GM12878 (cell line): ENCODE results near the gene HSPB6. TPM values are rescaled to one million over a fixed set of nuclear protein-coding genes. Genes with fewer than 3 reads are reported as not detected.

Experiments
- BACH1 ChIP-seq: fragments of 450-650 bp; IDR thresholded peaks from 2 replicates; pipeline ENCODE4 v1.6.1; 2017; ENCODE audit warnings: mild to moderate bottlenecking, borderline replicate concordance
- CBX3 ChIP-seq: fragments of 200-600 bp; sonication (generic); IDR thresholded peaks from 2 replicates; pipeline ENCODE4 v1.6.1; 2016; ENCODE audit warnings: low read depth, borderline replicate concordance
- CBX5 ChIP-seq: sonication (generic); IDR thresholded peaks from 2 replicates; pipeline ENCODE4 v1.6.1; 2016; ENCODE audit warnings: low read depth, moderate library complexity, mild to moderate bottlenecking, inconsistent platforms
- CREM ChIP-seq: IDR thresholded peaks from 2 replicates; pipeline ENCODE4 v1.6.1; 2014; ENCODE audit warnings: antibody characterized with exemption, low read depth
- E2F4 ChIP-seq: IDR thresholded peaks from 2 replicates; pipeline ENCODE4 v1.6.1; 2012; ENCODE audit warnings: low read depth, low read length, improper control_type of control experiment
- HDAC2 ChIP-seq: fragments of 200-600 bp; sonication (generic); IDR thresholded peaks from 2 replicates; pipeline ENCODE4 v1.6.1; 2017
- JUNB ChIP-seq: IDR thresholded peaks from 2 replicates; pipeline ENCODE4 v1.6.1; 2016; ENCODE audit warnings: antibody characterized with exemption, mild to moderate bottlenecking
- JUND ChIP-seq: IDR thresholded peaks from 2 replicates; pipeline ENCODE4 v1.6.1; 2012; ENCODE audit warnings: low read depth, mild to moderate bottlenecking, low read length, improper control_type of control experiment, moderate library complexity
- KDM1A ChIP-seq: fragments of 200-600 bp; sonication (generic); IDR thresholded peaks from 2 replicates; pipeline ENCODE4 v1.6.1; 2016; ENCODE audit warnings: borderline replicate concordance
- LARP7 ChIP-seq: fragments of 450-650 bp; IDR thresholded peaks from 2 replicates; pipeline ENCODE4 v1.6.1; 2017; ENCODE audit warnings: mild to moderate bottlenecking
- MEF2B ChIP-seq: fragments of 450-650 bp; IDR thresholded peaks from 2 replicates; pipeline ENCODE4 v1.6.1; 2018; ENCODE audit warnings: mild to moderate bottlenecking, moderate library complexity; ENCODE audit not compliant: partially characterized antibody, poor library complexity, severe bottlenecking
- MTA3 ChIP-seq: IDR thresholded peaks from 2 replicates; pipeline ENCODE4 v1.6.1; 2012; ENCODE audit warnings: low read length, inconsistent platforms, borderline replicate concordance
- MYB ChIP-seq: fragments of 150-350 bp; IDR thresholded peaks from 2 replicates; pipeline ENCODE4 v1.6.1; 2014; ENCODE audit warnings: mild to moderate bottlenecking, low read depth, low read length, borderline replicate concordance
- NR2F1 ChIP-seq: fragments of 450-650 bp; conservative IDR thresholded peaks from 2 replicates; pipeline ENCODE4 v1.6.1; 2017; ENCODE audit warnings: mild to moderate bottlenecking
- PAX5 ChIP-seq: IDR thresholded peaks from 2 replicates; pipeline ENCODE4 v1.6.1; 2011; ENCODE audit warnings: low read depth, low read length, borderline replicate concordance
- POLR2AphosphoS5 ChIP-seq: IDR thresholded peaks from 2 replicates; pipeline ENCODE4 v1.6.1; 2011; ENCODE audit warnings: mild to moderate bottlenecking, low read length, inconsistent platforms
- RELA ChIP-seq: fragments of 450-650 bp; IDR thresholded peaks from 2 replicates; pipeline ENCODE4 v1.8.0; 2014; ENCODE audit warnings: borderline replicate concordance; ENCODE audit not compliant: partially characterized antibody
- RUNX3 ChIP-seq: IDR thresholded peaks from 2 replicates; pipeline ENCODE4 v1.6.1; 2012; ENCODE audit warnings: low read length, inconsistent platforms
- SIN3A ChIP-seq: IDR thresholded peaks from 2 replicates; pipeline ENCODE4 v1.6.1; 2012; ENCODE audit warnings: low read depth, low read length, improper control_type of control experiment
- SMARCA5 ChIP-seq: fragments of 450-650 bp; IDR thresholded peaks from 2 replicates; pipeline ENCODE4 v1.6.1; 2017; ENCODE audit warnings: mild to moderate bottlenecking
- SPI1 ChIP-seq: IDR thresholded peaks from 2 replicates; pipeline ENCODE4 v1.6.1; 2011; ENCODE audit warnings: low read depth, mild to moderate bottlenecking, low read length, moderate library complexity, borderline replicate concordance; ENCODE audit not compliant: insufficient read depth
- SREBF1 ChIP-seq: IDR thresholded peaks from 2 replicates; pipeline ENCODE4 v1.6.1; 2012; ENCODE audit warnings: mild to moderate bottlenecking, low read length
- TBL1XR1 ChIP-seq: IDR thresholded peaks from 2 replicates; pipeline ENCODE4 v1.6.1; 2012; ENCODE audit warnings: low read depth, low read length, improper control_type of control experiment
- TCF3 ChIP-seq: IDR thresholded peaks from 2 replicates; pipeline ENCODE4 v1.6.1; 2012; ENCODE audit warnings: low read depth, mild to moderate bottlenecking, low read length, borderline replicate concordance; ENCODE audit not compliant: insufficient read depth
- YBX1 ChIP-seq: fragments of 450-650 bp; IDR thresholded peaks from 2 replicates; pipeline ENCODE4 v1.6.1; 2016; ENCODE audit warnings: antibody characterized with exemption
- YY1 ChIP-seq: IDR thresholded peaks from 2 replicates; pipeline ENCODE4 v1.6.1; 2011; ENCODE audit warnings: low read depth, mild to moderate bottlenecking, low read length
- ZBTB40 ChIP-seq: fragments of 450-650 bp; IDR thresholded peaks from 2 replicates; pipeline ENCODE4 v1.6.1; 2016; ENCODE audit warnings: mild to moderate bottlenecking, moderate library complexity, borderline replicate concordance
- ZNF217 ChIP-seq: fragments of 450-650 bp; IDR thresholded peaks from 2 replicates; pipeline ENCODE4 v1.6.1; 2017; ENCODE audit warnings: antibody characterized with exemption, mild to moderate bottlenecking
- ZNF274 ChIP-seq: IDR thresholded peaks from one replicate; pipeline ENCODE4 v1.8.0; 2011; ENCODE audit not compliant: insufficient read length, insufficient read depth
- polyA plus RNA-seq, 11 experiments: library from polyadenylated mRNA; depleted of rRNA in 4 of 11; unstranded in 6 of 11; stranded (reverse) in 5 of 11; fragments of >200 nt; fragmentation: Nextera tagmentation in 4 of 11; fragmentation: Illumina TruSeq in 1 of 11; extraction: Ambion mirVana in 4 of 11; extraction: Trizol in 1 of 11; gene quantifications; 1 replicate in 1 of 11; 2 replicates in 10 of 11; pipeline versions ENCODE4 v1.2.1 to v1.2.3, GENCODE V29; 2011 to 2016; ENCODE audit warnings: inconsistent platforms in 2 of 11, missing spikeins in 2 of 11, low read depth in 1 of 11
- total RNA-seq, 4 experiments: library from RNA; depleted of rRNA in 3 of 4; stranded (reverse); fragments of >200 nt in 3 of 4; fragmentation: Illumina TruSeq in 1 of 4; extraction: Trizol in 1 of 4; gene quantifications; 2 replicates each; pipeline versions ENCODE4 v1.2.1 to v1.2.3, GENCODE V29; 2013 to 2021

The HSPB6 gene
- total and polyA plus RNA-seq, 10 of the 15 experiments (the other 5 are each of a cell fraction or from before 2014, with no cell fraction given), result 0.09 to 1.6 (median 0.36) TPM; not detected in 4

- TF ChIP-seq SPI1 (no peak), CREM (peak; percentile 90; the same call in 1 of the 2 replicates), CBX5 (no peak), ZBTB40 (peak; percentile 80; the same call in 1 of the 2 replicates), E2F4 (no peak), CBX3 (no peak), POLR2AphosphoS5 (no peak; the same call in 1 of the 2 replicates), RUNX3 (no peak), JUND (no peak), ZNF217 (no peak), YBX1 (no peak), HDAC2 (no peak), ZNF274 (no peak), SREBF1 (peak; percentile 83), NR2F1 (peak; percentile 63; the same call in 1 of the 2 replicates), MTA3 (peak; percentile 12; the same call in 1 of the 2 replicates), BACH1 (no peak), MYB (no peak), RELA (peak; percentile 60), SIN3A (peak; percentile 24), KDM1A (no peak), PAX5 (no peak), SMARCA5 (peak; percentile 72), MEF2B (no peak), JUNB (no peak), YY1 (peak; percentile 86), TBL1XR1 (no peak), LARP7 (peak; percentile 76; the same call in 1 of the 2 replicates), TCF3 (no peak)
Observed at GRCh38 chr19:35716801-35717664, 39.8 kb downstream of the HSPB6 start (continued).
